Mesenchymal stem cell (in vitro differentiated cells and primary cell): ENCODE measurements around the gene TLX1.

ENCODE experiments used
- DNase-seq: peaks from one replicate; pipeline ENCODE4 v3.0.0-alpha.2; 2013
- H2AFZ ChIP-seq: one replicate; pipeline ENCODE4 v1.6.1; 2013; ENCODE audit warnings: low read depth, mild to moderate bottlenecking, control low read depth, inconsistent platforms, low read length, moderate library complexity
- H2AK5ac ChIP-seq: 2 replicates; pipeline ENCODE4 v1.6.1; 2013; ENCODE audit warnings: low read length, moderate library complexity, mild to moderate bottlenecking, inconsistent platforms; ENCODE audit not compliant: severe bottlenecking
- H2BK120ac ChIP-seq: one replicate; pipeline ENCODE4 v1.6.1; 2013; ENCODE audit warnings: low read depth, mild to moderate bottlenecking, inconsistent platforms, low read length, moderate library complexity
- H2BK12ac ChIP-seq, 2 experiments: one replicate each; pipeline ENCODE4 v1.6.1; 2013; ENCODE audit warnings: inconsistent platforms in 2 of 2, low read length in 2 of 2, mild to moderate bottlenecking in 2 of 2, moderate library complexity in 2 of 2, control low read depth in 1 of 2
- H2BK15ac ChIP-seq: one replicate; pipeline ENCODE4 v1.6.1; 2013; ENCODE audit warnings: mild to moderate bottlenecking, low read depth, inconsistent platforms; ENCODE audit not compliant: poor library complexity, severe bottlenecking
- H2BK5ac ChIP-seq: 2 replicates; pipeline ENCODE4 v1.6.1; 2013; ENCODE audit warnings: low read depth, mild to moderate bottlenecking, low read length, control low read depth, inconsistent platforms; ENCODE audit not compliant: poor library complexity, severe bottlenecking
- H3K14ac ChIP-seq, 2 experiments: one replicate each; pipeline ENCODE4 v1.6.1; 2013; ENCODE audit warnings: inconsistent platforms in 2 of 2, low read length in 2 of 2, control low read depth in 1 of 2, mild to moderate bottlenecking in 1 of 2, moderate library complexity in 1 of 2
- H3K18ac ChIP-seq, 2 experiments: one replicate each; pipeline ENCODE4 v1.6.1; 2013; ENCODE audit warnings: inconsistent platforms in 2 of 2, low read length in 2 of 2, control low read depth in 1 of 2, low read depth in 1 of 2, mild to moderate bottlenecking in 1 of 2
- H3K23ac ChIP-seq, 2 experiments: one replicate each; pipeline ENCODE4 v1.6.1; 2013; ENCODE audit warnings: inconsistent platforms in 2 of 2, low read length in 2 of 2, mild to moderate bottlenecking in 2 of 2, moderate library complexity in 2 of 2, control low read depth in 1 of 2
- H3K27ac ChIP-seq: 2 replicates; pipeline ENCODE4 v1.5.1; 2013; ENCODE audit warnings: mild to moderate bottlenecking, moderate library complexity, low read length, control low read depth, inconsistent platforms; ENCODE audit not compliant: poor library complexity, severe bottlenecking
- H3K27me3 ChIP-seq, 2 experiments: 2 replicates each; pipeline versions ENCODE4 v1.6.1 to v1.7.0; 2013; ENCODE audit warnings: low read length in 2 of 2, mild to moderate bottlenecking in 2 of 2, moderate library complexity in 2 of 2, control low read depth in 1 of 2, inconsistent platforms in 1 of 2; ENCODE audit not compliant: control insufficient read depth in 1 of 2, insufficient read depth in 1 of 2
- H3K36me3 ChIP-seq, 2 experiments: 2 replicates each; pipeline versions ENCODE4 v1.6.1 to v1.7.0; 2013; ENCODE audit warnings: low read length in 2 of 2, control low read depth in 1 of 2, inconsistent platforms in 1 of 2, low read depth in 1 of 2, mild to moderate bottlenecking in 1 of 2; ENCODE audit not compliant: insufficient read depth in 2 of 2, control insufficient read depth in 1 of 2
- H3K4ac ChIP-seq, 2 experiments: one replicate each; pipeline ENCODE4 v1.6.1; 2013; ENCODE audit warnings: inconsistent platforms in 2 of 2, low read length in 2 of 2, mild to moderate bottlenecking in 2 of 2, moderate library complexity in 2 of 2, control low read depth in 1 of 2, low read depth in 1 of 2
- H3K4me1 ChIP-seq: 2 replicates; pipeline ENCODE4 v1.6.1; 2013; ENCODE audit warnings: low read depth, low read length, control low read depth; ENCODE audit not compliant: control insufficient read depth, insufficient read depth
- H3K4me2 ChIP-seq: 2 replicates; pipeline ENCODE4 v1.6.1; 2013; ENCODE audit warnings: low read length, mild to moderate bottlenecking, inconsistent platforms; ENCODE audit not compliant: poor library complexity, severe bottlenecking
- H3K4me3 ChIP-seq, 2 experiments: 2 replicates each; pipeline versions ENCODE4 v1.5.1 to v1.7.0; 2013; ENCODE audit warnings: low read length in 2 of 2, mild to moderate bottlenecking in 2 of 2, control low read depth in 1 of 2, low read depth in 1 of 2; ENCODE audit not compliant: insufficient read depth in 1 of 2
- H3K79me1 ChIP-seq: replicated peaks from 2 replicates; pipeline ENCODE4 v1.6.1; 2013; ENCODE audit warnings: mild to moderate bottlenecking, control low read depth, low read length, inconsistent platforms; ENCODE audit not compliant: poor library complexity, severe bottlenecking
- H3K9ac ChIP-seq: 2 replicates; pipeline ENCODE4 v1.7.0; 2013; ENCODE audit warnings: mild to moderate bottlenecking, low read length, moderate library complexity
- H3K9me3 ChIP-seq: 2 replicates; pipeline ENCODE4 v1.7.0; 2013; ENCODE audit warnings: mild to moderate bottlenecking, low read length; ENCODE audit not compliant: control insufficient read depth
- H4K8ac ChIP-seq: one replicate; pipeline ENCODE4 v1.6.1; 2013; ENCODE audit warnings: inconsistent platforms, mild to moderate bottlenecking, low read length, moderate library complexity
- H4K91ac ChIP-seq: one replicate; pipeline ENCODE4 v1.6.1; 2013; ENCODE audit warnings: mild to moderate bottlenecking, low read length, inconsistent platforms
- WGBS: methylation state at CpG from one replicate; pipeline ENCODE4 v1.1.7; 2013; ENCODE audit warnings: mixed read lengths; 5-methylcytosine and 5-hydroxymethylcytosine counted together

Gene TLX1

GRCh38 chr10:101135141-101136006 lies 4.3 kb downstream of the TLX1 start:
- peaks cover 3% of the 10 kb centered on the region for H3K9me3 ChIP-seq
- peaks cover 96 to 100% of the 10 kb centered on the region in 2 experiments for H3K27me3 ChIP-seq
- no peak overlapping the region for H2AK5ac ChIP-seq
- no peak overlapping the region for H2BK15ac ChIP-seq
- H2AFZ ChIP-seq = no peak overlapping the region
- H2BK120ac ChIP-seq = no peak overlapping the region
- WGBS = 4% methylated on average over 30 of the region's 36 CpGs
- H4K8ac ChIP-seq = no peak overlapping the region
- DNase-seq = no peak
- H4K91ac ChIP-seq = no peak overlapping the region
- H3K79me1 ChIP-seq = no peaks in the 10 kb centered on the region
- no peak overlapping the region for H3K4me2 ChIP-seq
- H3K9ac ChIP-seq = no peak overlapping the region
- no peaks in the 10 kb centered on the region for H3K36me3 ChIP-seq
- no peak overlapping the region for H3K14ac ChIP-seq
- no peak overlapping the region for H3K4ac ChIP-seq
- no peak overlapping the region for H3K23ac ChIP-seq
- no peak overlapping the region for H3K4me3 ChIP-seq
- no peak overlapping the region for H2BK12ac ChIP-seq
- H3K27ac ChIP-seq = no peak overlapping the region
- no peak overlapping the region for H2BK5ac ChIP-seq
- no peak overlapping the region for H3K18ac ChIP-seq
- H3K4me1 ChIP-seq = peaks cover 27% of the 10 kb centered on the region

- H3K23ac ChIP-seq = no peak overlapping the region
- H3K4me1 ChIP-seq = peaks cover 25% of the 10 kb centered on the region
- no peak overlapping the region for H2AK5ac ChIP-seq
- H3K79me1 ChIP-seq = no peaks in the 10 kb centered on the region
- H3K14ac ChIP-seq = no peak overlapping the region
- peaks cover 3% of the 10 kb centered on the region for H3K9me3 ChIP-seq
- H3K27ac ChIP-seq = no peak overlapping the region
- no peaks in the 10 kb centered on the region for H3K36me3 ChIP-seq
- no peak overlapping the region for H2BK15ac ChIP-seq
- H3K18ac ChIP-seq = no peak overlapping the region
- peaks cover 96 to 100% of the 10 kb centered on the region in 2 experiments for H3K27me3 ChIP-seq
- no peak overlapping the region for H2BK120ac ChIP-seq
- peak; percentile 18 for DNase-seq
- no peak overlapping the region for H4K8ac ChIP-seq
- no peak overlapping the region for H4K91ac ChIP-seq
- no peak overlapping the region for H2BK5ac ChIP-seq
- no peak overlapping the region for H3K4ac ChIP-seq
- no peak overlapping the region for H3K4me3 ChIP-seq
- no peak overlapping the region for H2BK12ac ChIP-seq
- no peak overlapping the region for H2AFZ ChIP-seq
- H3K4me2 ChIP-seq = no peak overlapping the region
- H3K9ac ChIP-seq = no peak overlapping the region
- WGBS = 6% methylated on average over 33 of the region's 33 CpGs
These were observed 5.1 kb downstream of the TLX1 start for GRCh38 chr10:101136007-101136707.

GRCh38 chr10:101136708-101137121 lies 5.6 kb downstream of the TLX1 start:
- peaks cover 19% of the 10 kb centered on the region for H3K4me1 ChIP-seq
- DNase-seq = no peak
- H3K27me3 ChIP-seq = peaks cover 97 to 100% of the 10 kb centered on the region in 2 experiments
- peaks cover 3% of the 10 kb centered on the region for H3K9me3 ChIP-seq
- H3K9ac ChIP-seq = no peak overlapping the region
- 12% methylated on average over 24 of the region's 26 CpGs for WGBS
- H3K36me3 ChIP-seq = no peaks in the 10 kb centered on the region
- no peak overlapping the region for H3K14ac ChIP-seq
- H2AK5ac ChIP-seq = no peak overlapping the region
- no peak overlapping the region for H4K8ac ChIP-seq
- H3K27ac ChIP-seq = no peak overlapping the region
- no peak overlapping the region for H2BK5ac ChIP-seq
- no peak overlapping the region for H3K23ac ChIP-seq
- no peak overlapping the region for H3K4me3 ChIP-seq
- no peak overlapping the region for H2BK120ac ChIP-seq
- H2AFZ ChIP-seq = no peak overlapping the region
- H2BK12ac ChIP-seq = no peak overlapping the region
- no peak overlapping the region for H4K91ac ChIP-seq
- no peak overlapping the region for H3K18ac ChIP-seq
- no peak overlapping the region for H2BK15ac ChIP-seq
- no peak overlapping the region for H3K4me2 ChIP-seq
- H3K4ac ChIP-seq = no peak overlapping the region
- no peaks in the 10 kb centered on the region for H3K79me1 ChIP-seq

GRCh38 chr10:101137271-101137670 lies 6.2 kb downstream of the TLX1 start:
- Histone ChIP-seq H3K4ac (no peak overlapping the region), H3K27me3 (peaks cover 99 to 100% of the 10 kb centered on the region in 2 experiments), H2BK5ac (no peak overlapping the region), H2AK5ac (no peak overlapping the region), H3K36me3 (no peaks in the 10 kb centered on the region), H2BK120ac (no peak overlapping the region), H3K4me2 (no peak overlapping the region), H3K79me1 (no peaks in the 10 kb centered on the region), H4K8ac (no peak overlapping the region), H3K9me3 (peaks cover 3% of the 10 kb centered on the region), H3K4me1 (peaks cover 17% of the 10 kb centered on the region), H2BK15ac (no peak overlapping the region), H3K27ac (no peak overlapping the region), H3K14ac (no peak overlapping the region), H3K9ac (no peak overlapping the region), H3K18ac (no peak overlapping the region), H3K4me3 (no peak overlapping the region), H2AFZ (no peak overlapping the region), H4K91ac (no peak overlapping the region), H2BK12ac (no peak overlapping the region), H3K23ac (no peak overlapping the region)
- WGBS = 62% methylated on average over 1 of the region's 2 CpGs
- DNase-seq = no peak
